Measurements from ENCODE around the gene ACOT9.
"Not testable (repeated sequence)": the region's sequence is repeated elsewhere in the genome, so short reads cannot be mapped to it uniquely, and the experiment has no call there.

The ACOT9 gene

GRCh38 chrX:23765449-23765848, 22.4 kb upstream of the ACOT9 start:
- no peak for DNase-seq (ENCODE audit: low spot score)

GRCh38 chrX:23764188-23764984, 21.3 kb upstream of the ACOT9 start:
- no peak for DNase-seq (ENCODE audit: low spot score)

- DNase-seq (ENCODE audit: low spot score) = no peak
Measured at GRCh38 chrX:23759821-23760220, 16.7 kb upstream of the ACOT9 start.

DNA sequence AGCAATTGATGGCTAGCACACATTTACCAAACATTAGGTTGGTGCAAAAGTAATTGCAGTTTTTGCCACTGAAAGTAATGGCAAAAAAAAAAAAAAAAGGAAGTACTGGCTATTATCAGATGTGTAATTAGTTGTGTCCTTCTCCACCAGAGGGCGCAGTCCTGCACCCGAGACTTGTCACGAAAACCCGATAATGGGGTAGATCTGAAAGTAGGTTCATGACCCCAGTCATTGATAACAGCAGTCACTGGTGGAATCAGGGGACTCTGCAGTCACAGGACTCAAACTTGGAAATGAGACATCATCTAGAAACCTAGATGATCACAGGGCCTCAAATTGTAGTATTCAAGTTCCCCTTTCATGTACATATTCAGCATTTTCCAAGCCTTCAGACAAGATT, 13.1 kb upstream of the ACOT9 start:
- peak; percentile 45 for DNase-seq (ENCODE audit: low spot score)

DNA sequence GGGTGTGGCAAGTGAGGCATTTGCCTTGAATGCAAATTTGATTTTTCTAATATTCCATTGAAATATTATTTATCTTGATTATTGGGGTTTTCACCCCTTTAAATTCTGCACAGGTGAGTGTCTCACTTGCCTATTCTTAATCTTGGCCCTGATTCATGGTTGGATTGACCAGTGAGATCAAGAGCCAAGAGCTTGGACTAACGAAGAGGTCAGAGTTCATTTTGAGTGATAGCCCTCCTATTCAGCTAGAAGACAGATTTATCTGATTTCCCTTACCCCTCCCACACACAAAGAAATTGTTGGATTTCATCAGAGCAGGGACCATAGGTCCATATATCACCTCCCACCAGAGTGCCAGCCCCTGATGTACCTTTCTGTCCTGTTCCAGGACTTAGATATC, 11.6 kb upstream of the ACOT9 start:
- no peak for DNase-seq (ENCODE audit: low spot score)

DNA sequence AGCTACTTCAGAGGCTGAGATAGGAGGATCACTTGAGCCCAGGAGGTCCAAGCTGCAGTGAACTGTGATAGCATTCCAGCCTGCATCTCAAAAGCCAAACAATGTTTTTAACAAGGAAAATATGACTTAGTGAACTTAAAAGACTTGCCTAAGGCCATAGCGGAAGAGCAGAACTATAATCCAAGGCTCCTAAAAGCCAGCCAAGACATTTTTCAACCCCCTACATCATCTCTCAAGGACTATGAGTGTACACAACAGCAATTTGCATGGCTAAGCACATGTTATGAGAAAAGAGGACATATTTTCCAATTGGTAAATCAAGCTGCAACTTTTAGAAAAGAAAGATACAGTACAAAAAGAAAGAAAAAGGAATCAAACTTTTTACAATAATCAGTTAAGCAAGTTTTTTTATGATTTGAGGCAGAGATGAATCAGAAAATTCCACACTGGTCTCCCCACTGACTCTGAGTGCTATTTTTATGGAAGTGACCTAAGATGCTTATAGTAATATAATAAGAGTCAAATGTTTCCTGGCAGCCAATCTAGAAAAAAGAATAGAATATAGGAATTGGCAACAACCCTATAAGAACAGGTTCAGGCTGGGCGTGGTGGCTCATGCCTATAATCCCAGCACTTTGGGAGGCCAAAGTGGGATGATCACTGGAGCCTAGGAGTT, 9.8 kb upstream of the ACOT9 start:
- no peak for DNase-seq (ENCODE audit: low spot score)

DNA sequence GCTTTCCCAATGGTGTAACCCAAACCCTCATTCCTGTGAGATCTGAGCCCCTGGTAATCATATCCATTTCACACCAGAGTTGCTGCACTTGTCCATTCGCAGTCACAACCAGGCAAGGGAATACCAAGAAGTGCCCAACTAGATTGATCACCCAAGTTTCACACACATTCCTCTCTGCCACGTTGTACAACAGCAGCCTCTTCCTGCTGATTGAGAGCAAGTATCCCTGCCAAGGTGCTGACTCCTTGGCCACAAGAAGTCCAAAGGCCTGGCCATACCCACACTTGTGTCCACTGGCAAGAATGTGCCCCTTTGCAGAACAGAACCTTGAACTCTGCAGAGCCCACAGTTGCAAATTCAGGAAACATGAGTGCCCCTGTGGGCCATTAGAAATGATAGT, 6.5 kb upstream of the ACOT9 start:
- DNase-seq (ENCODE audit: low spot score) = no peak

- DNase-seq (ENCODE audit: low spot score) = no peak
Measured at GRCh38 chrX:23749129-23749528, 6.1 kb upstream of the ACOT9 start.

GRCh38 chrX:23745786-23746185, 2.7 kb upstream of the ACOT9 start:
- DNase-seq (ENCODE audit: low spot score) = no peak

GRCh38 chrX:23743623-23743971, 521 bp upstream of the ACOT9 start:
- DNase-seq (ENCODE audit: low spot score) = not testable (repeated sequence)

DNA sequence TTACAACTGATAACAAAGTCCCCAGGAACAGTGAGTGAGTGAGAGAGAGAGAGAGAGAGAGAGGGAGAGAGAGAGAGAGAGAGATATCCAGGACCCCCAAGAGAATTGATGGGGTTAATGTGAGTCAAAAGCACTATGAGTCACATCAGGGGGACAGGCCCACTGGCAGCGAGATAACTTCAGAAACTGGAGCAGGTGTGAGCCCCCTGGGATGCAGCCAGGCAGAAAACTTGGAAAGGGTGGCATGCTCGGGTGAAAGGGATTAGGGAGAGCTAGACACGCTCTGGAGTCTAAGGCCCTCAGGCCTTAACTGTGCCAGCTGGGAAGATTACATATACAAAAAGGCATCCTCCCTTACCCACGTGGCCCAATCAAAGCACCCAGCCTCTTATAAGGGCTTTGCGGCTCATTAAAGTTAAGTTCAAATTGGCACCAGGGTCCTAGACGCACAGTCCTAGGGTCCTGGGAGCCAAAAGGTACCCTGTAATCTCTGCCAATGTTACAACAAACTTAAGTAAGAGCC, 841 bp downstream of the ACOT9 start:
- DNase-seq (ENCODE audit: low spot score) = peak; percentile 3

DNA sequence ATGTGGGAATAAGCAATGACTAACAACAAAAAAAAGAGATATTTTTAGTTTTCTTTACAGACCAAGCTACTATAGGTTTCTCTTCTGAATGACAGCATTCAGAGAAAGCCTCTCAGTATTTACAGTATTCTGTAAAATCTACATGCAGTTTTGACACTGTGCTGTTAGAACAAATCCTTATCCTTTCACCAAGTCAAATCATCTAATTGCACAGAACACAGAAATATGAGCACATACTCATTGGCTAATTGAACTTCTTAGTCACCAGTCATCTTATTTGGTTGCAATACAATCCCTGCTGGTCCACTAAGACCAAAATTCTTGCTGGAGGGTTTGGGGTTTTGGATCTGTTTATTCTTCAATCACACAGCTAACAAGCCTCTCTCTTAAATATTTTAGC, 5.7 kb downstream of the ACOT9 start:
- DNase-seq (ENCODE audit: low spot score) = no peak

GRCh38 chrX:23736030-23736429, 7.0 kb downstream of the ACOT9 start:
- DNase-seq (ENCODE audit: low spot score) = no peak

DNA sequence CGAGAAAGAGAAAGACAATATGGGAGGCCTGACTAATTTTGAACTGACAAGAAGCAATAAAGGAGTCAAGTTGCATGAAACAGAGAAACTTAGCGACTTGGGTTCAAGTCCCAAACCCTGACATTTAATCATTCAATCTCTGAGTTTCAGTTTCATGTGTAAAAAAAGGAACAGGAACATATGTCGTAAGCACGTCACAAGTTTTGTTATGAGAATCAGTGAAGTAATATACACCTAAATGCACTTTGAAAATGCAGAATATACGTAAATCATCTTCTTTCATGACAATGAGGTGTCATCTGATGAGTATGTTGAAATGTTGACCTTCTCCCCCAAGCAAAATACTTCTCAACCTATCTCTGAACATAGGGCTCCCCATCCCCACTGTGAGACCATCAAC, 10.4 kb downstream of the ACOT9 start:
- DNase-seq (ENCODE audit: low spot score) = no peak

DNA sequence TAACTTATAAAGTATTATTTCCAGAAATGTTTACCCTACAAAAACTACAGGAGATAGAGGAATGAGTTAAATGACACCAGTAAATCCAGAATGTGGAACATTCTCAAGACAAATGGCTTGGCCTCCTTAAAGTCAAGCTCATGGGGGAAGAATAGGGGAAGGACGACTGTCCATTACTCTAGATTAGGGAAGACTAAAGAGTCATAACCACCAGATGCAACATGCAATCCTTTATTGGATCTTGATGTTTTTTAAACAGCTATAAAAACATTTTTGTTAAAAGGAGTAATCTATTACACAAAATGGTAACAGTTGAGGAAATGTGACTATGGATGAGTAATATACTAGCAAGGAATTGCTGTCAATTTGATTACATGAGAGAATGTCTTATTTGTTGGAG, 11.1 kb downstream of the ACOT9 start:
- DNase-seq (ENCODE audit: low spot score) = no peak

DNA sequence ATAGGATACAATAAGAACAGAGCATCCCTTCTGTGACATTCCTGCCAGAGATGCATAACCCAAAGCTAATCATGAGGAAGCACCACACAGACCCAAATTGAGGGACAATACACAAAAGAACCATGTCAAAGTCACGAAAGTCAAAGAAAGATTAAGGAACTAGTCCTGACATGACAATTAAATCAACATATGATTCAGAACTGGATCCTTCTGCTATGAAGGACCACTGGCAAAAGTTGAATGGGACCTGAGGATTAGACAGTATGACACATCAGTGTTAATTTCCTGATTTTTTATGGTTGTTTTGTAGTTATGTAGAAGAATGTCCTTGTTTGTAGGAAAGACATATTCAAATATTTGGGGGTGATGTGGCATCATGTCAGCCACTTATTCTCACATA, 13.9 kb downstream of the ACOT9 start:
- no peak for DNase-seq (ENCODE audit: low spot score)

- DNase-seq (ENCODE audit: low spot score) = no peak
Measured at GRCh38 chrX:23727206-23727605, 15.9 kb downstream of the ACOT9 start.

DNA sequence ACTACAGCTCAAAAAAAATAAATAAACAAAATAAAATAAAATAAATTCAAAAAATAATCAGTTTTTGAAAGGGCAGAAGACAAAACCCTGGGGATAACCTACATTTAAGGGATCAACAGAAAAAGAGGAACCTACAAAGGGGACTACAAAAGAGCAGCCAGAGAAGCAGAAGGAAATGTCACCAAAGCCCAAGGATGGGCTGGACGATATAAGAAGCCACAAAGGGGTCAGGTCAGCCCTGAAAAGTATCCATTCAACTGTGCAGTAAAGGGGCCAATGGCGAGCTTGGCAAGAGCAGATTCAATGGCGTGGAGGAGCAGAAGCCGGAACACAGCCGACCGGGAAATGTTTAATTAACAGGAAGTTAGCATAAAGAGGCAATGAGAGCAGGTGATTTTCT, 16.9 kb downstream of the ACOT9 start:
- peak; percentile 4 for DNase-seq (ENCODE audit: low spot score)

DNA sequence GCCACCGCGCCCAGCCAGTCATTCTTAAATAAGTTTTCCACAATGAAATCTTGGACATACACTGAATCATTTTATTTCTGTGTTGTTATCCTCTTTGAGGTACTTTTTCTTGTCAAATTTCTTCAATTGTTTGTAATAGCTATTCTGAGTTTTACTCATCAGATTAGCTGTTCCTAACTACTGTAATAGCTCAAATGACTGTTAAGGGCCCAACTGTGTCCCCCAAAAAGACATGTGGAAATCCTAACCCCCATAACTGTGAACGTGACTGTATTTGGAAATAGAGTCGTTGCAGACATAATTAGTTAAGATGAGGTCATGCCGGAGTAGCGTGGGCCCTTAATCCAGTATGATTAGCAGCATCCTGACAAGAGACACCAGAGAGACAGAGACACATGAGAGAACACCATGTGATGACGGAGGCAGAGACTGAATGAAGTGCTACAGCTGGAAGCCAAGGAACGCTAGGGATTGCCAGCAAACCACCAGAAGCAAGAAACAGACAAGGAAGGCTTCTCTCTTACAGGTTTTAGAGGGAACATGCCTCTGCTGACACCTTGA, 22.9 kb downstream of the ACOT9 start:
- no peak for DNase-seq (ENCODE audit: low spot score)

DNA sequence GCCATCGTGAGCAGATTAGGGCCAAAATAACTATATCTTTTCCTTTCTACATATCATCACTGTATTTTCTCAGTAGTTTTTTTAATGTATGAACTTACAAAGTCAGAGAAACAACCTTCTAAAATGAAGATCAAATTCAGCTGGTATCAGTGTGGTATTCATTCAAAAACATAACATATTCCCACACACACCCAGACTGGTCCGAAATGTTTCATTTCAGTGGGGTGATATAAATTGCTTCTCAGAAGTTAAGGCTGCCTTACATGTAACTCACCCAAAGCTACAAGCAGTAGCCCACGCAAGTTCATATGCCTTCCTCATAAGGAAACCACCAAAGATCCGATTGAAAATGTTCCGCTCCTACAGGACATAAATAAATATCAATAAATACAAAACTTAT, 37.8 kb downstream of the ACOT9 start:
- no peak for DNase-seq (ENCODE audit: low spot score)

DNA sequence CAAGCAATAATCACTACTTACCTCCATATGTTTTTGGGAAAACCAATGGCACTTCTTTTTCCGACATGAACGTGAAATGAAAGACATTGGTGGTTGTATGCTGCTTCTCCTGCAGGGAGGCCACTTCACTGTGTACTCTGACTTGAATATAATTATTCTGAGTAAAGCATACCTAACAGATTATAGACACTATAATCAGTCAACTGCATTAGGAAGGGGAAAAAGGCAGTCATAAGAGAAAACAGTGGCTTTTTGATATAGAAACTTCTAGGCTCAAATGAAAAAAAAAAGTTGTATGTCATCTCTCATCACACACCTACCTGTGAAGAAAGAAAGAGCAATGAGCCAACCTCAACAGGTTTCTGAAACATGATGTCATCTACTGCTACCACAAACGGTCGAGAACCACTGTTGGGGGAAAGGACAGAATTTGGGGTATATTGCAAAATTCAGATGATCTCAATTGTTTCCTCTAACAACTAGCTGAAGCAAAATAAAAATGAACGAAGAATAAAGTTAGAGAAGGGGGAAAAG, 38.3 kb downstream of the ACOT9 start:
- no peak for DNase-seq (ENCODE audit: low spot score)

DNA sequence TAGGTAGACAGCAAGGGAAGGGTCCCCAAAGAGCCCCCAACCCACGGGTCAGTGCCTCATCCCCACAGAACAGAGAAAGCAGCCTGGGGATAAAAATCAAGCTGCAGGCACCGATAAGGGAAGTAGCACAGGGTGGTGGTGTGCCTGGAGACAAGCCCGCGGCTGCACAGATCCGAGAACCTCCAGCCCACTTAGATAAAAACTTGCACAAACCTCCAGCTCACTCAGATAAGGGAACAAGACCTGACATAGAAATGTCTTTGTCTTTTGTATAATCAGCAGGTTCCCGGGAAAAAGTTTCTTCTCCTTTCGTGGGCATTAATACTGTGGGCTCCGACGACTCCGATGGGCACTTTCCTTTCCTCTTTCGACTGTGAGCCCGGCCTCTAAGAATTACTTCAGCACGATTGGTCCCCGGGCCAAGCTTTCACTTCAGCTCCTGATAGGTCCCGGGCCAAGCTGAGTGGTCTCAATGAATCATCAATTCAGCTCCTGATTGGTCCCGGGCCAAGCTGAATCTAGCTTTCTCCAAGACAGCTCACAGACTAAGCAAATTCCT, 43.4 kb downstream of the ACOT9 start:
- DNase-seq (ENCODE audit: low spot score) = peak; percentile 32

DNA sequence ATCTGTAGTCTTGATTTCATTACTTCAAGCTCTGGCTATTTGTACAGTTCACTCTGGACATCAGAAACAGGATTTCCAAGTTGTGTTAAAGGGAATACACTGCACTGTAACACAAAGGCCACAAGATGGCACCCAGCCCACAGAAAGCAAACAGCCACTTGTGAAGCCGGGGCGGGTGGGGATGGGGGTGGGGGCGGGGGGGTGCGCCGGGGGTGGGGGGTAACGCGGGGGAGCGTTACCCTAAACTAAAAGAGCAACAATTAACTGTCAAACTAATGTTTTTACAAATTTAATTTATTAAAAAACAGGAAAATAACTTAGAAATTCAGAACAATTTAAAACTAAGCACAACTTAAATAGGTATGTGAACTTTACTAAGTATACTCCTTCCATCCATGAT, 48.5 kb downstream of the ACOT9 start:
- DNase-seq (ENCODE audit: low spot score) = peak; percentile 64

Data from Ammon's horn (tissue), 1 donor.